ENCODE results near the gene PSENEN.
A peak's percentile ranks its signal among the peaks of the same experiment; 100 is the strongest.

DNA sequence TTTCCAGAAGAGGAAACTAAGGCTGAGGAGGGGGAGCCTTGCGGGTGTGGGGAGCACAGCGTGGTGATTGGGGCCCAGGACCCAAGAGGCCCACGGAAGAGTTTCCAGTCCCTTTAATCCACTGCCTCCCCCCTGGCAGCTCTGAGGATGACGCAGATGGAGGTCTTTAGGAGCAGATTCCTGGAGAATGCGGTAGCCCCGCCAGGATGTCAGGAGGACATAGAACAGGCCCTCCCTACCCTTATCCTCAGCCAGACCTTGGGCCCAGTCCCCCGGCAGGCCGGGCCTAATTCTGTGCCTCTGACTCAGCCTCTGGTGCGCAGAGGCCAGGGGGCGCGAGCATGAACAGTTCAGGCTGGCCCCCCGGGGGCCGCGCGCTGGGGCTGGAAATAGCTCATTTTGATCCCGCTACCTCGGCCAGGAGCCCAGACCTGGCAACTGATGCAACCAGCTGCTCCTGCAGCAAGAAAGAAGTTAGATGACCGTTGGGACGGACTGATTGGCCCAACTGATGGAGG lies 11.8 kb downstream of the PSENEN start:
- TF ChIP-seq, protein P1, sequence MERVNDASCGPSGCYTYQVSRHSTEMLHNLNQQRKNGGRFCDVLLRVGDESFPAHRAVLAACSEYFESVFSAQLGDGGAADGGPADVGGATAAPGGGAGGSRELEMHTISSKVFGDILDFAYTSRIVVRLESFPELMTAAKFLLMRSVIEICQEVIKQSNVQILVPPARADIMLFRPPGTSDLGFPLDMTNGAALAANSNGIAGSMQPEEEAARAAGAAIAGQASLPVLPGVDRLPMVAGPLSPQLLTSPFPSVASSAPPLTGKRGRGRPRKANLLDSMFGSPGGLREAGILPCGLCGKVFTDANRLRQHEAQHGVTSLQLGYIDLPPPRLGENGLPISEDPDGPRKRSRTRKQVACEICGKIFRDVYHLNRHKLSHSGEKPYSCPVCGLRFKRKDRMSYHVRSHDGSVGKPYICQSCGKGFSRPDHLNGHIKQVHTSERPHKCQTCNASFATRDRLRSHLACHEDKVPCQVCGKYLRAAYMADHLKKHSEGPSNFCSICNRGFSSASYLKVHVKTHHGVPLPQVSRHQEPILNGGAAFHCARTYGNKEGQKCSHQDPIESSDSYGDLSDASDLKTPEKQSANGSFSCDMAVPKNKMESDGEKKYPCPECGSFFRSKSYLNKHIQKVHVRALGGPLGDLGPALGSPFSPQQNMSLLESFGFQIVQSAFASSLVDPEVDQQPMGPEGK (CRISPR knock-in tag; IDR thresholded peaks at IDR 0.05; ENCODE audit: borderline replicate concordance) = peak; percentile 92; the same call in 1 of the 2 replicates
- TF ChIP-seq ZFP3 (CRISPR knock-in tag; IDR thresholded peaks at IDR 0.05) (no peak), TOX (CRISPR knock-in tag; IDR thresholded peaks at IDR 0.05; ENCODE audit: borderline replicate concordance) (no peak), ISL1 (CRISPR knock-in tag; IDR thresholded peaks at IDR 0.05) (no peak), ZNF565 (CRISPR knock-in tag; conservative IDR thresholded peaks at IDR 0.05; ENCODE audit: low read depth) (no peak), BACH2 (CRISPR knock-in tag; IDR thresholded peaks at IDR 0.05; ENCODE audit: borderline replicate concordance) (no peak), TCF4 (CRISPR knock-in tag; IDR thresholded peaks at IDR 0.05; ENCODE audit: borderline replicate concordance) (peak; percentile 38; the same call in 1 of the 2 replicates), ESRRG (CRISPR knock-in tag; IDR thresholded peaks at IDR 0.05) (no peak)
- TF ChIP-seq, protein P2, sequence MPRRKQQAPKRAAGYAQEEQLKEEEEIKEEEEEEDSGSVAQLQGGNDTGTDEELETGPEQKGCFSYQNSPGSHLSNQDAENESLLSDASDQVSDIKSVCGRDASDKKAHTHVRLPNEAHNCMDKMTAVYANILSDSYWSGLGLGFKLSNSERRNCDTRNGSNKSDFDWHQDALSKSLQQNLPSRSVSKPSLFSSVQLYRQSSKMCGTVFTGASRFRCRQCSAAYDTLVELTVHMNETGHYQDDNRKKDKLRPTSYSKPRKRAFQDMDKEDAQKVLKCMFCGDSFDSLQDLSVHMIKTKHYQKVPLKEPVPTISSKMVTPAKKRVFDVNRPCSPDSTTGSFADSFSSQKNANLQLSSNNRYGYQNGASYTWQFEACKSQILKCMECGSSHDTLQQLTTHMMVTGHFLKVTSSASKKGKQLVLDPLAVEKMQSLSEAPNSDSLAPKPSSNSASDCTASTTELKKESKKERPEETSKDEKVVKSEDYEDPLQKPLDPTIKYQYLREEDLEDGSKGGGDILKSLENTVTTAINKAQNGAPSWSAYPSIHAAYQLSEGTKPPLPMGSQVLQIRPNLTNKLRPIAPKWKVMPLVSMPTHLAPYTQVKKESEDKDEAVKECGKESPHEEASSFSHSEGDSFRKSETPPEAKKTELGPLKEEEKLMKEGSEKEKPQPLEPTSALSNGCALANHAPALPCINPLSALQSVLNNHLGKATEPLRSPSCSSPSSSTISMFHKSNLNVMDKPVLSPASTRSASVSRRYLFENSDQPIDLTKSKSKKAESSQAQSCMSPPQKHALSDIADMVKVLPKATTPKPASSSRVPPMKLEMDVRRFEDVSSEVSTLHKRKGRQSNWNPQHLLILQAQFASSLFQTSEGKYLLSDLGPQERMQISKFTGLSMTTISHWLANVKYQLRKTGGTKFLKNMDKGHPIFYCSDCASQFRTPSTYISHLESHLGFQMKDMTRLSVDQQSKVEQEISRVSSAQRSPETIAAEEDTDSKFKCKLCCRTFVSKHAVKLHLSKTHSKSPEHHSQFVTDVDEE (CRISPR knock-in tag; IDR thresholded peaks at IDR 0.05) = no peak
- TF ChIP-seq, protein P3, sequence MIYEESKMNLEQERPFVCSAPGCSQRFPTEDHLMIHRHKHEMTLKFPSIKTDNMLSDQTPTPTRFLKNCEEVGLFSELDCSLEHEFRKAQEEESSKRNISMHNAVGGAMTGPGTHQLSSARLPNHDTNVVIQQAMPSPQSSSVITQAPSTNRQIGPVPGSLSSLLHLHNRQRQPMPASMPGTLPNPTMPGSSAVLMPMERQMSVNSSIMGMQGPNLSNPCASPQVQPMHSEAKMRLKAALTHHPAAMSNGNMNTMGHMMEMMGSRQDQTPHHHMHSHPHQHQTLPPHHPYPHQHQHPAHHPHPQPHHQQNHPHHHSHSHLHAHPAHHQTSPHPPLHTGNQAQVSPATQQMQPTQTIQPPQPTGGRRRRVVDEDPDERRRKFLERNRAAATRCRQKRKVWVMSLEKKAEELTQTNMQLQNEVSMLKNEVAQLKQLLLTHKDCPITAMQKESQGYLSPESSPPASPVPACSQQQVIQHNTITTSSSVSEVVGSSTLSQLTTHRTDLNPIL (CRISPR knock-in tag; IDR thresholded peaks at IDR 0.05; ENCODE audit: low read depth) = peak; percentile 56; the same call in 1 of the 2 replicates

All from SK-N-SH treated with all-trans-retinoic acid at 6 μM for 48 hours (cell line).